Endothelial cell of umbilical vein (primary cell): Measurements from ENCODE around the gene MAP2K7.
"Not testable (repeated sequence)": the region's sequence is repeated elsewhere in the genome, so short reads cannot be mapped to it uniquely, and the experiment has no call there.

Experiments
- EZH2 ChIP-seq: IDR thresholded peaks from 2 replicates; pipeline ENCODE4 v1.6.1; 2012; ENCODE audit warnings: borderline replicate concordance, low read depth, mild to moderate bottlenecking, moderate library complexity, low read length, inconsistent platforms; ENCODE audit not compliant: severe bottlenecking
- POLR2AphosphoS5 ChIP-seq: IDR thresholded peaks from 2 replicates; pipeline ENCODE4 v1.6.1; 2012; ENCODE audit warnings: low read depth, mild to moderate bottlenecking, control low read depth, low read length, moderate library complexity; ENCODE audit not compliant: insufficient read depth
- TF ChIP-seq, protein P1 (sequence below), 2 donors: IDR thresholded peaks; 1 replicate in 1 of 2; 2 replicates in 1 of 2; pipeline ENCODE4 v1.5.1; 2011; ENCODE audit warnings: low read length in 2 of 2, mild to moderate bottlenecking in 2 of 2, moderate library complexity in 2 of 2, control low read depth in 1 of 2, inconsistent platforms in 1 of 2, low read depth in 1 of 2; ENCODE audit not compliant: insufficient read depth in 1 of 2; ENCODE audit errors: extremely low read depth in 1 of 2
- TF ChIP-seq, protein P2 (sequence below): IDR thresholded peaks from 2 replicates; pipeline ENCODE4 v1.6.1; 2011; ENCODE audit not compliant: insufficient read depth, insufficient read length

DNA sequence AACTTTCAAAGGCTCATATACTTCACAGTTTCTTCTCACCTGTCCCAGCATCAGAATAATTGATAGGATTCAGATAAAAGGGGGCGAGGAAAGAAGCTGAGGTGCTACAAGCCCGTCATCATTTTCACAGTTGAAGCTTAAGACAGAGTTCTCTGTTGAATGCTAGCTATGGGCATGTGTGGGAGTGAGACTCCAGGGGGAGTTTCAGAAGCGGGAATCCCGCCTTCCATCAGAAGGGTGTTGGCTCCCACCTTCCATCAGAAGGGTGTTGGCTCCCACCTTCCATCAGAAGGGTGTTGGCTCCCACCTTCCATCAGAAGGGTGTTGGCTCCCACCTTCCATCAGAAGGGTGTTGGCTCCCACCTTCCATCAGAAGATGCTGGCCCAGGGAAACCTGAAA lies 57.4 kb downstream of the MAP2K7 start:
- TF ChIP-seq, protein P1, sequence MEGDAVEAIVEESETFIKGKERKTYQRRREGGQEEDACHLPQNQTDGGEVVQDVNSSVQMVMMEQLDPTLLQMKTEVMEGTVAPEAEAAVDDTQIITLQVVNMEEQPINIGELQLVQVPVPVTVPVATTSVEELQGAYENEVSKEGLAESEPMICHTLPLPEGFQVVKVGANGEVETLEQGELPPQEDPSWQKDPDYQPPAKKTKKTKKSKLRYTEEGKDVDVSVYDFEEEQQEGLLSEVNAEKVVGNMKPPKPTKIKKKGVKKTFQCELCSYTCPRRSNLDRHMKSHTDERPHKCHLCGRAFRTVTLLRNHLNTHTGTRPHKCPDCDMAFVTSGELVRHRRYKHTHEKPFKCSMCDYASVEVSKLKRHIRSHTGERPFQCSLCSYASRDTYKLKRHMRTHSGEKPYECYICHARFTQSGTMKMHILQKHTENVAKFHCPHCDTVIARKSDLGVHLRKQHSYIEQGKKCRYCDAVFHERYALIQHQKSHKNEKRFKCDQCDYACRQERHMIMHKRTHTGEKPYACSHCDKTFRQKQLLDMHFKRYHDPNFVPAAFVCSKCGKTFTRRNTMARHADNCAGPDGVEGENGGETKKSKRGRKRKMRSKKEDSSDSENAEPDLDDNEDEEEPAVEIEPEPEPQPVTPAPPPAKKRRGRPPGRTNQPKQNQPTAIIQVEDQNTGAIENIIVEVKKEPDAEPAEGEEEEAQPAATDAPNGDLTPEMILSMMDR (IDR thresholded peaks at IDR 0.05; ENCODE audit: extremely low read depth in 1 of 2, insufficient read depth in 1 of 2, low read depth in 1 of 2, low read length in 2 of 2): not testable (repeated sequence)
- not testable (repeated sequence) for TF ChIP-seq POLR2AphosphoS5, EZH2
- TF ChIP-seq, protein P2, sequence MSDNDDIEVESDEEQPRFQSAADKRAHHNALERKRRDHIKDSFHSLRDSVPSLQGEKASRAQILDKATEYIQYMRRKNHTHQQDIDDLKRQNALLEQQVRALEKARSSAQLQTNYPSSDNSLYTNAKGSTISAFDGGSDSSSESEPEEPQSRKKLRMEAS: not testable (repeated sequence)
